ENCODE measurements around the gene DNAI7. TPM values are rescaled to one million over a fixed set of nuclear protein-coding genes. Genes with fewer than 3 reads are reported as not detected.

The DNAI7 gene
- total RNA-seq, 1 experiment from 2014 or later = not detected

DNA sequence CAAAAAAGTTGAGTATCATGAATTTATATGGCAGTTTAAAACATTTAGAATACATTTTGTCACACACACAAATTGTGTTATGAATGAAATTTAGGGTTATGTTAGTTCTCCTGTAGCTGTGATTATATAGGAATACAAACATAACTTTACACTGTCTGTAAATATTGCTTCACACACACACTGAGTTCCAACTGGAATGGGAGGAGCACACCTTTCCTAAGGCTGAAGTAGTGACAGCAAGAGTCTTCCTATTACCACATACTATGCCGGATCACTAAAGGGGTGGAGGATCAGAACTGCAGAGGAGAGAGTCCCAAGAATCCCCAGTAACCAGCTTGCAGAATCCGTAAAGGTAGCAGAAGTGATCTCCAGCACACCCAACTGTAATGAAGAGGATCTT is 63.7 kb downstream of the DNAI7 start:
- Histone ChIP-seq H3K27me3 (ENCODE audit: low read length) (peaks cover 20% of the 10 kb centered on the region), H3K79me2 (ENCODE audit: low read length) (no peaks in the 10 kb centered on the region), H3K27ac (ENCODE audit: low read length) (no peak overlapping the region), H3K36me3 (ENCODE audit: low read depth, low read length) (no peaks in the 10 kb centered on the region; the same call in 1 of the 2 replicates), H3K4me2 (ENCODE audit: low read length) (no peak overlapping the region), H3K4me3 (ENCODE audit: low read length) (no peak overlapping the region), H3K9me2 (replicated peaks; ENCODE audit: low read length) (no peaks in the 10 kb centered on the region), H2AFZ (ENCODE audit: low read length) (no peak overlapping the region), H4K20me1 (ENCODE audit: low read length) (no peaks in the 10 kb centered on the region), H3K4me1 (ENCODE audit: insufficient read depth, low read length) (no peaks in the 10 kb centered on the region), H3K9ac (ENCODE audit: low read length) (no peak overlapping the region), H3F3A (ENCODE audit: low read length, unreplicated experiment) (no peaks in the 10 kb centered on the region), H3K9me3 (ENCODE audit: low read length) (no peaks in the 10 kb centered on the region)
- ChIA-PET POLR2A (ENCODE audit: unreplicated experiment) (no interaction called here), CTCF (no interaction called here)
- intact Hi-C loops (cut with micrococcal nuclease) = no loop called here
- TF ChIP-seq EZH2 (IDR thresholded peaks at IDR 0.05; ENCODE audit: low read length, unreplicated experiment) = no peak
- TF ChIP-seq, protein P1, sequence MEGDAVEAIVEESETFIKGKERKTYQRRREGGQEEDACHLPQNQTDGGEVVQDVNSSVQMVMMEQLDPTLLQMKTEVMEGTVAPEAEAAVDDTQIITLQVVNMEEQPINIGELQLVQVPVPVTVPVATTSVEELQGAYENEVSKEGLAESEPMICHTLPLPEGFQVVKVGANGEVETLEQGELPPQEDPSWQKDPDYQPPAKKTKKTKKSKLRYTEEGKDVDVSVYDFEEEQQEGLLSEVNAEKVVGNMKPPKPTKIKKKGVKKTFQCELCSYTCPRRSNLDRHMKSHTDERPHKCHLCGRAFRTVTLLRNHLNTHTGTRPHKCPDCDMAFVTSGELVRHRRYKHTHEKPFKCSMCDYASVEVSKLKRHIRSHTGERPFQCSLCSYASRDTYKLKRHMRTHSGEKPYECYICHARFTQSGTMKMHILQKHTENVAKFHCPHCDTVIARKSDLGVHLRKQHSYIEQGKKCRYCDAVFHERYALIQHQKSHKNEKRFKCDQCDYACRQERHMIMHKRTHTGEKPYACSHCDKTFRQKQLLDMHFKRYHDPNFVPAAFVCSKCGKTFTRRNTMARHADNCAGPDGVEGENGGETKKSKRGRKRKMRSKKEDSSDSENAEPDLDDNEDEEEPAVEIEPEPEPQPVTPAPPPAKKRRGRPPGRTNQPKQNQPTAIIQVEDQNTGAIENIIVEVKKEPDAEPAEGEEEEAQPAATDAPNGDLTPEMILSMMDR (conservative IDR thresholded peaks at IDR 0.05; ENCODE audit: low read depth, low read length) = no peak
- TF ChIP-seq EZH2phosphoT487 (IDR thresholded peaks at IDR 0.05; ENCODE audit: borderline replicate concordance, low read length) = no peak
- DNase-seq (no peak), ATAC-seq (no peak)
- no TSS peak for BruUV-seq (replicated peaks)

DNA sequence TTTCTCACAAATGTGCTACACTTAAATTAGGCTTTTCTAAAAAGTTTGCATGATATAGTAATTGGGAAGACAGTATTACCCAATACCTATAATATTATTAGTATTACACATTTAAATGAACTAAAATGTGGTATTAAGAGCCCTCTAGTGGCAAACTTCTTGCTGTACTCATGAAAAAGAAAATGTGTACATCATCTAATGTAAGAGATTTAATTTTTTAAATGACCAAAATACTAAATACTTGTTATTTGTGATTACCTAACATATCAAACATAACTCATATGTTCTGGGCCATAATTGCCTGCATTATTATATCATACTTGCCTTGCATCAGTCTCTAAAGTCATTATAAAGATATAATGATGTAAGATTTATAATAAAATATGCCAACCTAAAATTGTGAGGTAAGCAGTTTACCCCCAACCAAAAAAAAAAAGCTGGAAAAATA is 64.2 kb downstream of the DNAI7 start:
- H3K36me3 ChIP-seq (ENCODE audit: low read depth, low read length) = no peaks in the 10 kb centered on the region; the same call in 1 of the 2 replicates
- H3K9me3 ChIP-seq (ENCODE audit: low read length) = no peaks in the 10 kb centered on the region
- DNase-seq (peak; percentile 60), ATAC-seq (no peak)
- peaks cover 20% of the 10 kb centered on the region for H3K27me3 ChIP-seq (ENCODE audit: low read length)
- no peaks in the 10 kb centered on the region for H3K4me1 ChIP-seq (ENCODE audit: insufficient read depth, low read length)
- ChIA-PET POLR2A (ENCODE audit: unreplicated experiment) (no interaction called here), CTCF (no interaction called here)
- H3K4me2 ChIP-seq (ENCODE audit: low read length) = no peak overlapping the region
- no peak overlapping the region for H2AFZ ChIP-seq (ENCODE audit: low read length)
- no peak overlapping the region for H3K4me3 ChIP-seq (ENCODE audit: low read length)
- no peaks in the 10 kb centered on the region for H3K9me2 ChIP-seq (replicated peaks; ENCODE audit: low read length)
- H3F3A ChIP-seq (ENCODE audit: low read length, unreplicated experiment) = no peaks in the 10 kb centered on the region
- no peak overlapping the region for H3K27ac ChIP-seq (ENCODE audit: low read length)
- H4K20me1 ChIP-seq (ENCODE audit: low read length) = no peaks in the 10 kb centered on the region
- H3K9ac ChIP-seq (ENCODE audit: low read length) = no peak overlapping the region
- BruUV-seq (replicated peaks) = no TSS peak
- TF ChIP-seq, protein P1 (conservative IDR thresholded peaks at IDR 0.05; ENCODE audit: low read depth, low read length) = peak; percentile 65
- TF ChIP-seq EZH2phosphoT487 (IDR thresholded peaks at IDR 0.05; ENCODE audit: borderline replicate concordance, low read length) = no peak
- no peak for TF ChIP-seq EZH2 (IDR thresholded peaks at IDR 0.05; ENCODE audit: low read length, unreplicated experiment)
- H3K79me2 ChIP-seq (ENCODE audit: low read length) = no peaks in the 10 kb centered on the region
- intact Hi-C loops (cut with micrococcal nuclease) = loop anchor here (1.0 kb wide), 1 partner anchor 139 kb away; no protein-coding TSS in a partner anchor

DNA sequence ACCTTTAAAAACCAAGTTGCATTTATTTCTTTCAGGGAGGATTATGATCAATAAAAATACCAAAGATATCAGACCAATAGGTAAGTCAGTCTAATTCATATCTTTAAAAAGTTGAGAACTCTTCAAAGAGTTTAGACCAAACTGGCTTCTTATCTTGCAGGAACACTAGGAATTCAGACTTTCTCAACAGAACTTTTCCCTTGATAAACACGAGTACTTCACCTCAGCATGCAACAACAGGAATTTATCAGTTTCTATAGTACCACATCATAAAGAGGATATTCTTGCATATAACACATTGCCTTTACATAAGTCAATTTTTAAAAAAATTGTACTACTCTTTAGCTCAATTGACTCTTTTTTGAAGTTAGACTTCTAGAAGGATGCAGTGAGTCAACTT is 68.2 kb downstream of the DNAI7 start:
- intact Hi-C loops (cut with micrococcal nuclease) = no loop called here
- no peak for TF ChIP-seq EZH2phosphoT487 (IDR thresholded peaks at IDR 0.05; ENCODE audit: borderline replicate concordance, low read length)
- TF ChIP-seq EZH2 (IDR thresholded peaks at IDR 0.05; ENCODE audit: low read length, unreplicated experiment) = no peak
- TF ChIP-seq, protein P1 (conservative IDR thresholded peaks at IDR 0.05; ENCODE audit: low read depth, low read length) = no peak

More for the DNA sequence above, 68.2 kb downstream of the DNAI7 start:
- ATAC-seq (no peak), DNase-seq (no peak)
- Histone ChIP-seq H3F3A (ENCODE audit: low read length, unreplicated experiment) (no peaks in the 10 kb centered on the region), H3K4me3 (ENCODE audit: low read length) (no peak overlapping the region), H3K9ac (ENCODE audit: low read length) (no peak overlapping the region), H3K4me2 (ENCODE audit: low read length) (no peak overlapping the region), H3K9me3 (ENCODE audit: low read length) (no peaks in the 10 kb centered on the region), H4K20me1 (ENCODE audit: low read length) (no peaks in the 10 kb centered on the region), H3K9me2 (replicated peaks; ENCODE audit: low read length) (no peaks in the 10 kb centered on the region), H3K36me3 (ENCODE audit: low read depth, low read length) (no peaks in the 10 kb centered on the region; the same call in 1 of the 2 replicates), H3K27ac (ENCODE audit: low read length) (no peak overlapping the region), H3K4me1 (ENCODE audit: insufficient read depth, low read length) (no peaks in the 10 kb centered on the region), H3K27me3 (ENCODE audit: low read length) (peaks cover 5% of the 10 kb centered on the region; the same call in 1 of the 2 replicates), H3K79me2 (ENCODE audit: low read length) (no peaks in the 10 kb centered on the region), H2AFZ (ENCODE audit: low read length) (no peak overlapping the region)
- BruUV-seq (replicated peaks) = no TSS peak
- POLR2A ChIA-PET (ENCODE audit: unreplicated experiment) = interaction anchor here (0.7 kb wide), 1 partner anchor 150 kb away, joined by 3 read pairs; no protein-coding TSS in a partner anchor
- CTCF ChIA-PET = no interaction called here

All from PC-3 (cell line).